ENCODE results near the gene FTSJ1.
A peak's percentile ranks its signal among the peaks of the same experiment; 100 is the strongest.
"Not testable (repeated sequence)": the region's sequence is repeated elsewhere in the genome, so short reads cannot be mapped to it uniquely, and the experiment has no call there.

The FTSJ1 gene, protein sequence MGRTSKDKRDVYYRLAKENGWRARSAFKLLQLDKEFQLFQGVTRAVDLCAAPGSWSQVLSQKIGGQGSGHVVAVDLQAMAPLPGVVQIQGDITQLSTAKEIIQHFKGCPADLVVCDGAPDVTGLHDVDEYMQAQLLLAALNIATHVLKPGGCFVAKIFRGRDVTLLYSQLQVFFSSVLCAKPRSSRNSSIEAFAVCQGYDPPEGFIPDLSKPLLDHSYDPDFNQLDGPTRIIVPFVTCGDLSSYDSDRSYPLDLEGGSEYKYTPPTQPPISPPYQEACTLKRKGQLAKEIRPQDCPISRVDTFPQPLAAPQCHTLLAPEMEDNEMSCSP

DNA sequence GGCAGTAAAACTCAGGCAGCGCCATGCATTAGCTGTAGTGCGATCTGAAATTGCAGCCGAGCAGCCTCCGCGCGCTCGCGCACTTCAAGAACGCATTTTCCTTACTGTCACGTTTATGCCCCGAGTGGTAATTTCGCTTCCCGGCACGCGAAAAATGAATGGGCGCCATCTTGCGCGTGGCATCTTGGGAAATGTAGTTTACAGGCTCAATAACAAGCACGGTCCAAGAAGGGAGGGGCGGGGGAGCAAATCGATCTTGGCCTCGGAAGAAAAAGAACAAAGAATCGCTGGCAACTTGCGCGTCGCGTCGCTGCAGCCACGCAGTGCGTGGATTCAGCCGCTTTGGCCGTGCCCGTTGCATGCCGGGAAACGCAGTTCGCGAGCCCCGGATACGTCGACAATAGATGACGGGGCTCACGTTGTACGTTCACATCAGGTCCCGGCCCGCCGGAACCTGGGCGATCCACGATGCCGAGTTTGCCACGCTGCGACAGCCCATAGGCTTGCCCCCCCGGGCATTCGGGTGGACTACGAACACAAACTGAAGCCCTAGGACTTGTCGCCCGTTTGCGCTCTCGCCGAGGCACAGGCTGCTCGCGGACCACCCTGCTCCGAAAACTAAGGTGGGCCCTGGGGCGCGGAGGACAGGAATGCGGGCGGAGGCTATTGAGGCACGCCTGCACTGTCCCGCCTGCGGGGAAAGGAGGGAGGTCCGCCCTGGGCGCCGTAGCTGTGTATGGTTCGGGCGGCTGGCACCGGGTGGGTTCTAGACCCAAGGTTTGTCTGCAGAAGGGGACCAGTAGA, at the start of gene FTSJ1:
FTSJ1 (plus strand) TSS at position 426 of the 804 bp plus-strand sequence. CDS start 1,849 bp downstream, outside the sequence.
- DNase-seq (ENCODE audit: low spot score): peak; percentile 92

DNA sequence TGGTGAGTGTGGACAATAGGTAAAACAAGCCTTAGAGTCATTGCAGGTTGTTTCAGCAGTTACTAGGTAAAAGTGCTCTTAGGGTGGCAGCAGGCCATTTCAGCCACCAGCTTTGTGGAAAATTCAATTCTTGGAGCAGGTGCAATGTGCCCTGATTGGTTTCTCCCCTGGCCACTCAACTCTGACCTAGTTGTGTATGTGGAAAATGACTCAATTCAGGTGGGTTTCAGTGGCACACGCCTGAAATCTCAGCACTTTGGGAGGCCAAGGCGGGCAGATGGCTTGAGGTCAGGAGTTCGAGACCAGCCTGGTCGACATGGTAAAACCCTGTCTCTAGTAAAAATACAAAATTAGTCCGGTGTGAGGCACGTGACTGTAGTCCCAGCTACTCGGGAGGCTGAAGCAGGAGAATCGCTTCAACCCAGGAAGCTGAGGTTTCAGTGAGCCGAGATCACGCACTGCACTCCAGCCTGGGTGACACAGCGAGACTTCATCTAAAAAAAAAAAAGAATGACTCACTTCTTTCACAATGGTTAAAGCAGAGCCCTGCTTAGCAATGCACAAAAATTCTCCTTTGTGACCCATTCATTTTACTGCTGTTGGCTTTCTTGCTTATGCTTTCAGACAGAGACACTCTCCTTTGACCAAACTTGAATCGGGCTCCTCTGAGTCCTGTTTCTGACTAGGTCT, 48.8 kb upstream of the FTSJ1 start:
- DNase-seq (ENCODE audit: low spot score): not testable (repeated sequence)

DNA sequence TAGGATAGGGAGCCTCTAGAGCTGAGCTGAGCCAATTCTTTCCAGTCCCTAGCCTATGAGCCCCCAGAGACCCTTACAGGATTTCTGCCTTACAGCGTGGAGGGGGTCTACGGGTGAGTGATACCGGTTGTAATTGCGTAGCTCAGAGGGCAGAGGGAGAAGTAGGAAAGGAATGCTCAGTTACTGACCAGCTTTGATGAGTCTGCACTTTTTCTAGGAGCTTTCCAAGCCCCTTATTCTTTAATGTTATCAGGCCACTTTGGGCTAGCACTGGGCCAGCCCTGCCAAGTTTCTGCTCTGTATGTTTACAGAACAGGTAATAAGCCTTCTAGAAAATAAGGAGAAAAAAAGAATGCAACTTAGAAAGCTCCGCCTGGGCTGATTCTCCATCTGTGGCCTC, 46.4 kb upstream of the FTSJ1 start:
- DNase-seq (ENCODE audit: low spot score): not testable (repeated sequence)

DNA sequence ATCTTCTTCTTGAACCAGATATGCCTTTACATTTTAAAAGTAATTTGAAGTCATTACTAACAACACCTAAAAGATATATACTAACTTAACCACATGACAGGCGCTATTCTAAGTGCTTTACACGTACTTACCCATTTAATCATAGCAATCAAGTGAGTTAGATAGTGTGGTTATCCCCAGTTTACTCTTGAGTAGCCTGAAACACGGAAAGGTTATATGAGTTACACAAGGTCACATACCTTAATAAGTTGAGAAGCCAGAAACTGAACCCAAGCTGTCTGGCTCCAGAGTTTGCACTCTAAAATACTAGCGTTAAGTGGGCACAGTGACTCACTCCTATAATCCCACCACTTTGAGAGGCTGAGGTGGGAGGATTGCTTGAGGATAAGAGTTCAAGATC, 45.8 kb upstream of the FTSJ1 start:
- DNase-seq (ENCODE audit: low spot score): not testable (repeated sequence)

DNA sequence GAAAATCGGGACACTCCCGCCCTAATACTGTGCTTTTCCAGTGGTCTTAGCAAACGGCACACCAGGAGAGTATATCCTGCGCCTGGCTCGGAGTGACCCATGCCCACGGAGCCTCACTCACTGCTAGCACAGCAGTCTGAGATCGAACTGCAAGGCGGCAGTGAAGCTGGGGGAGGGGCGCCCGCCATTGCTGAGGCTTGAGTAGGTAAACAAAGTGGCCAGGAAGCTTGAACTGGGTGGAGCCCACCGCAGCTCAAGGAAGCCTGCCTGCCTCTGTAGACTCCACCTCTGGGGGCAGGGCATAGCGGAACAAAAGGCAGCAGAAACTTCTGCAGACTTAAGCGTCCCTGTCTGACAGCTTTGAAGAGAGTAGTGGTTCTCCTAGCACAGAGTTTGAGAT, 42.3 kb upstream of the FTSJ1 start:
- not testable (repeated sequence) for DNase-seq (ENCODE audit: low spot score)

DNA sequence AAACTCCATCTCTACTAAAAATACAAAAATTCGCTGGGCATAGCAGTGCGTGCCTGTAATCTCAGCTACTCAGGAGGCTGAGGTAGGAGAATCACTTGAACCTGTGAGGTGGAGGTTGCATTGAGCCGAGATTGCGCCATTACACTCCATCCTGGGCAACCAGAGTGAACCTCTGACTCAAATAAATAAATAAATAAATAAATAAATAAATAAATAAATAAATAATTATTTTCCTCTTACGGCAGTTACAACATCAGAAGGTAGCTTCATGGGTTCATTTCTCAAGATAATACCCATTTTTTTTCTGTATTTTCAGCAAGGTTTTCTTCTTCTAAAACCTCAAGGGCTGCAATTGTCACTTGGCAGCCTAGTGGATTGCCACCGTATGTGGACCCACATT, 28.8 kb upstream of the FTSJ1 start:
- DNase-seq (ENCODE audit: low spot score): not testable (repeated sequence)

DNA sequence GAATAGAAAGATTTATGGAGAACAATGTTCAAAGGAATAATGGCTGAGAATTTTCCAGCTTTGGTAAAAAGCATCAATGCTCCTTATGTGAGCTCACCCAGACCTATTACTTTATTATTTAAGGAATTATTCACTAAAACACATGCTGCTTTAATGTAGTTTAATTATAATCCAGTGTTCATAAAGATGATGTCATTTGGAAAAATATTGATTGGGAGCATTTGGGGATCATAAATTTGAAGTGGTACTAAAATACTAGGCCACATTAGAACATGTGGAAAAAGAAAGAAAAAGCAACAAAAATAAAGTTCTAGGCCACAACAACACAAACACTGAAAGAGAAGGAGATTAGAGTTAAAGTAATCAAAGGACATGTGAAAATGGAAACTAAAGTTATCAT, 25.9 kb upstream of the FTSJ1 start:
- no peak for DNase-seq (ENCODE audit: low spot score)

DNA sequence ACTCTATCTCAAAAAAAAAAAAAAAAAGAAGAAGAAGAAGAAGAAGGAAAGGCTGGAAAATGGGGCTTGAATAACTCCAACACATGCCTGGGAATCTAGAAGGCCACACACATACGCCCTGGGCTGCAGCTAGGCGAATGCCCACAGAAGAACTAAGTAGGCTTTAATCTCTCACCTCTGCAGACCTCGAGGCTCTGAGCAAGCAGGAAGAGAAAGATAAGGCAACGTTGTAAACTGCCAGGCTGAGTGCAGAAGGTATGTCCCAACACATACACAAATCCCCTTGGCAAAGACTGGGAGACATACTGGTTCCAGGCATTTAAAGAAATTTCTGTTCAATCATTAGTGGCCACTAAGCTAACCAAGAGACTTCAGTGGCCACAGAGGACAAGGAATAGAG, 24.3 kb upstream of the FTSJ1 start:
- no peak for DNase-seq (ENCODE audit: low spot score)

DNA sequence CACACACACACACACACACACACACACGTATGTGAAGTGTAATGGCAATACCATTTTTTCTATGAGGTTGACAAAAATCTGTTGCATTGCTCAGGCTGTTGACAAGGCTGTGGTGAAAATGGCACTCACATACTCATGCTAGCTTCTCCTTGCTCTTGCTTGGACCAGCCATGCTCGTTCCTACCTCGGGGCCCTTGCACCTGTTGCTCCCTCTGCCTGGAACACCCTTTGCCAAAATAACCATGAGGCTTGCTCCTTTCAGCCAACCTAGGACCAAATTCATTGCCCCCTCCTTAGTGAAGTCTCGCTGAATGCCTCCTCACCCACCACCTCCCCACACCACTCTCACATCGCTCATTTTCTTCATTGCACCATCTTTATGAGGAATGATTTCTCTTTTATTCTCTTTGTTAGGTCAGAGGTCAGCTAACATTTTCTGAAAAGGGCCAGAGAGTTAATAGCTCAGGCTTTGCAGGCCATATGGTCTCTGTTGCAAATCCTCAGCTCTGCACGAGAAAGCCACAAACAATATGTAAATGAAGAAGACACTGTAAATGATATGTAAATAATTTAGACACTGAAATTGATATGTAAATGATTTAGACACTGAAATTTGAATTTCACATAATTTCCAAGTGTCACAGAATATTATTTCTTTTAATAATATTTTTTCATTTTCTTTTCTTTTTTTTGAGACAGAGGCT, 19.2 kb upstream of the FTSJ1 start:
- DNase-seq (ENCODE audit: low spot score): no peak

DNA sequence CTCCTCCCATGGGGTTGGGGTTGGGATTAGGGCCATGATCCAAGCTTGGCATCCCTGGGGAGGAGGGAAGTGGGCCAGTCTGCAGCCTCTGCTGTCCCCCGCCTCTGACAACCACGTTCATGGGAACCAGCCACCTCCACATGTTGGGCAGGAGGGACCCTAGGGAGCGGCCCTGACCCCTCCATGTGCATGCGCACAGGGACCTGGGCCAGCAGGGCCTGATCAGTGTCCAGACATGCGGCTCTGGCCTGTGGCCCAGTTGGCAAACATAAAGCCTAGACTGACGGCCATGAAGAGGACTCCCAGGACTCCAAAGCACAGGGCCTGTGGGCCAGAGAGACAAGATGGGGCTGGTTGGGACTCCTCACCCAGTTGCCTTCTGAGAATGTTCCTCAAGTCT, 17.3 kb upstream of the FTSJ1 start:
- DNase-seq (ENCODE audit: low spot score): no peak

DNA sequence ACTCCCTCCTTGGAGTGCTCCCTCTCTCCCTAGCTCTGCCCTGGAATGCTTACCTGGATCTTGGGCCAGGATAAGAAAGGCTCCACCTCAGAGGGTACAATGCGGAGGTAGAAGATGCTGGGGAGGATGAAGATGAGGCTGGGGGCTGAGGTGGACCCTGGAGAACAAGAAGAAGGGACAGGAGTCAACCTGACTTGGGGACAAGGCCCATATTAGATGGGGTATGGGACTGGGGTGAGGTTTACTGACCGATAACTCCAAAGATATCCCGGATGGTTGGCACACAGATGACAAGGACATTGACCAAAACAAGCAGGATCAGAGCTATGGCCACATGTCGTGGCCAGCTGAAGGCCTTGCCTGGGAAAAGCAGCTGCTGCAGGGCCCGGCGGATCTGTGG, 16.5 kb upstream of the FTSJ1 start:
- no peak for DNase-seq (ENCODE audit: low spot score)

DNA sequence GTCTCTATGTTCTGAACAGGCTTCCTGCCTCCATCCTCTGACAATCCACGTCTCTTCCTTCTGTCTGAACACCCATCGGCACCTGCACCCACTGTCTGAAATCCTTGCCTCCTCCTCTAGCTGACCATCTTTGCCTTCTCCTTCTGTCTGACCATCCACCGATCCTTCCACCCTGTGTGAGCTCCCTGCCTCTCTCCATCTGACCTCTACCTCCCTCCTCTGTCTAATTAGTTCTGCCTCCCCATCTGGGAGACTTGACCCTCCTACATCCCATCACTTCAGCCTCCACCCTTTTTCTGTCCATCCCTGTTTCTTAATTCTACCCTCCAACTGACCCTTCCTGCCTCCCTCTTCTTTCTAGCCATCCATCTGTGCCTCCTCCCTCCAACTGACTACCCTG, 16.0 kb upstream of the FTSJ1 start:
- DNase-seq (ENCODE audit: low spot score): no peak

DNA sequence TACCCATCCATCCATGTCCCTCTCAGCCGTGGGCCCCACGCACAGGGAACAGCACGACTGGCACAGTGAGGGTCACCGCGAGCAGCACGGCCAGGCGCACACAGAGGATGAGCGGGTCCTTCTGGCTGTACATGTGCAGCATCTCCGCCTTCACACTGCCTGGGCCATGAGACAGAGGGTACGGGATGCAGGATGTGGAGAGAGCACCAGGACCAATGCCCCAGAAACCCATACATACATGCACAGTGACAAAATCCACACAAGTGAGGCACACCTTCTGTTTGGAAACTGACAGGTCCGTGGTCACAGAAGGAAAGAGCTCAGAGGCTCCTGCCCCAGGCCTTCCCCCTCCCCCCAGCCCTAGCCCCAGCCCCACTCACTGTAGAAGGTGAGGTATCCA, 15.4 kb upstream of the FTSJ1 start:
- no peak for DNase-seq (ENCODE audit: low spot score)

DNA sequence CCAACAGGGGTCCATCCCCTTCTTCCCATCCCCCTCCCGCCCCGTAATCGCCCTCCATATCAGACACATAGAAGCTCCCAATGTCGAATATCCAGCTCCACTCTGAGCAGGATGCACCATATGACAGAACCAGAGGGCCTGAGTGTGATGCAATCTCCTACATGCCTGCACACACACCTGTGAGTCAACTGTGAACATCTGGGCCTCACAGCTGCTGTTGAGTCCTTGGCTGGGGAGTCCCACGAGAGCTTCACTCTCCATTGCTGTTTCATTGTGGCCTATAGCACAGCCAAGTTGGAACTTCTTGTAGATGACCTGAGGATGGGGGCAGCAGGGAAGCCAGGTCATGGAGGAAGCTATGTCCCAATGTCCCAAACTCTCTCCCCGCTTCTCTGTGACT, 14.2 kb upstream of the FTSJ1 start:
- DNase-seq (ENCODE audit: low spot score): peak; percentile 37

DNA sequence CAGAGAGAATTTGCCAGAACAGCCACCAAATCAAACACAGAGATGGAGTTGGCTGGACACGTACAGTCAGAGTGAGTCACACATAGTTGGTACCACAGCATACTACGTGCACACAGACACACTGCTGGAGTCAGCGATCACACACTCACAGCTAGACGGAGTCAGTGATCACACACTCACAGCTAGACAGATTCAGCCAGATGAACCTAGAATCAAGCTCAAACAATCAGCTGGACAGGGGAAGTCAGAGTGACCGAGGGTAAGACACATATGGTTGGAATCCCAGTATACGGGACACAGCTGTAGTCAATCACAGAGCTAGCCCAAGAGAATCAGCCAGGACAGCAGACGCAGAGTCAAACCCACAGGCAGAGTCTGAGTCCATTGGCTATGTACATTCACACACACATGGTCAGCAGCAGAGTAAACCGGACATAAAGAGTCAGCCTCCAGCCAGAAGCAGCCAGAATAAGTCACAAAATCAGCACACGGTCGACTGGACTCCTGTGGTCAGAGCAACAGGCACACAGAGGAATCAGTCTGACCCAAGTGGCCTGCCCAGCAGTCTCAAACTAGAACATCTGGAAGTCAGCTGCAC, 10.6 kb upstream of the FTSJ1 start:
- DNase-seq (ENCODE audit: low spot score): no peak

DNA sequence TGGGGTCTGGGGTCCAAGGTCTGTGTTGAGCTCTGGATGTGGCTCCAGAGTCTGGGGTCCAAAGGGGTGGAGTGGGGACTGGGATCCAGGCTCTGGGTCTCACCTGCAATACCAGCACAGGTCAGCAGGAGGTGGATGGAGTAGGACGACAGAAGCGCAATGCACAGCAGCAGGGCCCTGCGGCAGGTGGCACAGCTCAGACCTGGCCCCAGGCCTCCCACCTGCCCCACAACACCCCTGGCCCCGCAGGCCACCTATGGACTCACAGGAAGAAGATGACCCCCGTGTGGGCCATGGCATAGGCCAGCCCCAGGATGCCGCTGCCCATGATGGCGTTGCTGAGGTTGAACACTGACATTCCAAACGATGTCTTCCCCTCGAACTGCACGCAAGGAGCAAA, 9.3 kb upstream of the FTSJ1 start:
- peak; percentile 23 for DNase-seq (ENCODE audit: low spot score)

DNA sequence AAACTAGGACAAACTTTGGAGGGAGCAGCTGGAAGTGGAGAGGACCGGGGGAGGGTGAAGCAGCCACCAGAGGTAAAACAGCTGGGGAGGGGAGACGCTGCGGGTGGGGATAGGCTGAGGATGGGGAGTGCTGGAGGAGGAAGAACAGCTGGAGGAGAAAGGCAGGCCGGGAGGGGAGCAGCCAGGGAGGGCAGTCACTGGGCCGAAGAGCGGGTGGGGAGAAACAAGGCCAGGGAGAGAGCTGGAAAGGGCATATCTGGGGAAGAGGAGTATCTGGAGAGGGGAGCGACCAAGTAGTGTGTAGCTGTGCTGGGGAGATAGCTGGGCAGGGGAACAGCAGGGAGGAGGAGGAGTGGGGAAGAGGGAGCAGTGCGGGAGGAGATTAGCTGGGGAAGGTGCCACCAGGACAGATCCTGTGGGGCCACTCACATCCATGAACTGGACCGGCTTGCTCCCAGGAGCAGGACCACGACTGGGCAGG, 8.7 kb upstream of the FTSJ1 start:
- DNase-seq (ENCODE audit: low spot score): no peak

DNA sequence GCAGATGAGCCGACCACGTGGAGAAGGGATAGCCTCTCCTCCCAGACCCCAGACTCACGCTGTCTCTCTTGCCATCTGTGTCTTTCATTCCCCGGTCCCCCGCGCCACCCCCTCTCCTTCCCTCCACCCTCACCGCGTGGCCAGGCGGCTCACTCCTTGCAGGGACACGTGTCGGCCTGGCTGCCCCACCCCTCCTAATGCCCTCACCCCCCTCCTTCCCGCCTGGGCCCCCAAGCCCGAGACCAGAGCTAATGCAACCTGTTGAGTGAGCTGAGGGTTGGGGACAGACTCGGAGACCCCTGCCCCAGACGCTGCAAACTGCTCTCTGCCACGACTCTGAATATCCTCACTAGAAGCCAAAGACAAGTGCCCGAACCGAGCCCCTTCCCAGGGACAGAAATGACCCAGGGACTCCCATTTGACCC, 7.7 kb upstream of the FTSJ1 start:
- DNase-seq (ENCODE audit: low spot score): peak; percentile 44

DNA sequence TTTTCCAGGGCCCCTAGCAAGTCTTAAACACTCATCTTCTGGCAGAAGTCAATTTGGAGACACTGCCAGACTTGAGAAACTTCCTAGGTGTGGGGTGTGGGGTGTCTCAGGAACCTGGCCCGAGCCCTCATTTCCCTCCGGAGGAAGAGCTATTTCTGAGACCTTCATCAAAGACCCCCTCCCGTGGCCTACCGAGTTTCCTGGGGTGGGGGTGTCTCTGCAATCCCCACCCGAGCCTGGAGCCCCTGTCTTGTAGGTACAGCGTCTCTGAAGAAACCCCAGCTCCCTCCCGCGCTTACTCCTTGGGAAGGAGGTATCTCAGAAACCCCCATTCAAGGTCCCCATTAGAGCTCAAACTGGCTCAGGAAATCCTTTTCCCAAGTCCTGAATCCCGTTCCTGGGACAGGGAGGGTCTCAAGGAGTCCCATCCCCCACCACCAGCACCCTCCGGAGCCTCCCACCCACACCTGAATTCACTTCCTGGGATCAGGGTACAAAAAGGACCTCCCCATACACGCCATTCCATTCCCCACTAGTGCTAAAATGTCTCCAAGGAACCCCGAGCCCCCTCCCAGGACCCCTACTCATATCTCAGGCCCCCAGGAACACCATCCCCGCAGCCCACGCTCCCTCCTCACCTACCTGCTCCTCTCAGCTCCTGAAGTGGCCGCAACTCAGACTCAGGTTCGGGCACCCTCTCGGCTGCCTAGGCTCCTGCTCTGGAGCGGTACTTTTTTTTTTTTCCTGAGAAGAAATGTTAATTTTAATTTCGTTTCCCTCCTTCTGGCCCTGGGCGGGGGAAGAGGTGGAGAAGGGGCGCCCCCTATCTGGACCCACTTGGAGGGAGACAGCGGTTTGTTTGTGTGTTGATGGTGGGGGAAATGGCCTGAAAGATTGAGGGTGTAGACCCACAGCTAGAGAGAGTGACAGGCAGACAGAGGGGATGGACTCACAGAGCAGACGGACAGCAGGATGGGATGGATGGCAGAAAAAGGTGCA, 7.0 kb upstream of the FTSJ1 start:
- peak; percentile 64 for DNase-seq (ENCODE audit: low spot score)

DNA sequence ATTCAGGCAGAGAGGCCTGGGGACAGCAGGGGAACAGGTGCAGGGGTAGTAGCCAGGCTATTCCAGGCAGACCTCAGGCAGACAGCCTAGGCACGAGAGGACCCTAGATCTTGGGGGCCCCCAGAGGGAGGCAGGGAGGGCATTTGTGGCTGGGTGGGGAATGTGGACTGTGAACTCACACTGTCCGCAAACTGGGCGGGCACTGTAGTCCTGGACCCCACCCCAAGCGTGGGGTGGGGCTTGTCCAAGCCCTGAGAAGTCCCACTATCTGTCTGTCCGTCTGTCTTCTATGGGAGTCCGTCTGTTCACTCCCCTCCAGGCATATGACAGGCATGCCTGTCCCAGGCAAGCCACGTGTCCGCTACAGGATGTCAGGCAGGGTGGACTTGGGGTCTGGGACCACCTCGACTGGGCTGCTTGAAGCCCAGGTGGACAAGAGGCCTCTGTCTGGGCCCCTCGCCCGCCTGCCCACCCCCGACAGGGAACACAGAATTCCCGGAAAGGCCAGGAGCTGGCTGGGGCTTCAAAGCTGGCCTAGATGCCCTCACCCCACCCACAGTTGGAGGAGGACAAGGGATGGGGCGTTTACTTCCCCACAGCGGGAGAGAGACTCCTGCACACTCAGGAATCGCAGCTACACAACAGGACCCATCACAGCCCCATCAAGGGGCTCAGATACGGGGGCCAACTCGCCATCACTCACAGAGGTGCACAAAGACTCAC, 5.7 kb upstream of the FTSJ1 start, which contains the start of gene SLC38A5:
SLC38A5 (minus strand) TSS at position 151 of the 723 bp plus-strand sequence. CDS start 2,336 bp downstream, outside the sequence.
- DNase-seq (ENCODE audit: low spot score): no peak

Data from NAMALWA (cell line).